Common myeloid progenitor, CD34-positive (primary cell): ENCODE data around the gene BTD.

Source experiments
- CTCF ChIA-PET: fragments of 350-600 bp; sonication (Branson Sonifier 250); formaldehyde crosslinking; loops from one replicate; lab custom pipeline; 2021; ENCODE audit warnings: antibody characterized with exemption; lab: Charles Lee
- POLR2A ChIA-PET: fragments of 350-600 bp; sonication (Branson Sonifier 250); formaldehyde crosslinking; loops from one replicate; lab custom pipeline; 2021; ENCODE audit warnings: antibody characterized with exemption; lab: Charles Lee
- DNase-seq, 3 donors: peaks; one replicate each; pipeline versions ENCODE4 v3.0.0 to v3.0.0-alpha.2; 2013
- H3K27ac ChIP-seq, 2 experiments: 1 replicate in 1 of 2; 2 replicates in 1 of 2; pipeline ENCODE4 v1.7.0; 2013; ENCODE audit warnings: inconsistent platforms in 2 of 2, low read length in 2 of 2, mild to moderate bottlenecking in 2 of 2, low read depth in 1 of 2, moderate library complexity in 1 of 2; ENCODE audit not compliant: severe bottlenecking in 2 of 2, insufficient read depth in 1 of 2, poor library complexity in 1 of 2
- H3K27me3 ChIP-seq, 5 experiments: replicated peaks in 2 of 5; 1 replicate in 3 of 5; 2 replicates in 2 of 5; pipeline versions ENCODE4 v1.6.1 to v1.7.0; 2013; ENCODE audit warnings: low read length in 4 of 5, mild to moderate bottlenecking in 2 of 5, moderate library complexity in 2 of 5, inconsistent platforms in 1 of 5; ENCODE audit not compliant: insufficient read depth in 5 of 5, control insufficient read depth in 4 of 5
- H3K36me3 ChIP-seq, 4 experiments: 1 replicate in 2 of 4; 2 replicates in 2 of 4; pipeline versions ENCODE4 v1.6.1 to v1.7.0; 2013; ENCODE audit warnings: low read length in 3 of 4, control low read depth in 1 of 4, mild to moderate bottlenecking in 1 of 4; ENCODE audit not compliant: control insufficient read depth in 4 of 4, insufficient read depth in 4 of 4
- H3K4me1 ChIP-seq, 4 experiments: 1 replicate in 3 of 4; 2 replicates in 1 of 4; pipeline versions ENCODE4 v1.6.1 to v1.7.1; 2013; ENCODE audit warnings: low read length in 3 of 4, mild to moderate bottlenecking in 3 of 4, control low read depth in 1 of 4, inconsistent platforms in 1 of 4, moderate library complexity in 1 of 4; ENCODE audit not compliant: control insufficient read depth in 4 of 4, insufficient read depth in 4 of 4; ENCODE audit errors: control extremely low read depth in 1 of 4
- H3K4me3 ChIP-seq, 7 experiments: 1 replicate in 4 of 7; 2 replicates in 3 of 7; pipeline versions ENCODE4 v1.5.1 to v1.7.0; 2013; ENCODE audit warnings: mild to moderate bottlenecking in 7 of 7, low read length in 6 of 7, moderate library complexity in 6 of 7, inconsistent platforms in 2 of 7, low read depth in 2 of 7, control low read depth in 1 of 7; ENCODE audit not compliant: insufficient read depth in 4 of 7, control insufficient read depth in 1 of 7; ENCODE audit errors: extremely low read depth in 1 of 7
- H3K9me3 ChIP-seq, 5 experiments: 1 replicate in 4 of 5; 2 replicates in 1 of 5; pipeline versions ENCODE4 v1.6.1 to v1.7.1; 2013; ENCODE audit warnings: low read length in 4 of 5, mild to moderate bottlenecking in 2 of 5, inconsistent platforms in 1 of 5, low read depth in 1 of 5, moderate library complexity in 1 of 5; ENCODE audit not compliant: control insufficient read depth in 4 of 5, insufficient read depth in 2 of 5; ENCODE audit errors: control extremely low read depth in 1 of 5
- WGBS: methylation state at CpG from one replicate; pipeline ENCODE4 v1.1.5; 2013; ENCODE audit not compliant: insufficient coverage; 5-methylcytosine and 5-hydroxymethylcytosine counted together

Gene BTD

DNA sequence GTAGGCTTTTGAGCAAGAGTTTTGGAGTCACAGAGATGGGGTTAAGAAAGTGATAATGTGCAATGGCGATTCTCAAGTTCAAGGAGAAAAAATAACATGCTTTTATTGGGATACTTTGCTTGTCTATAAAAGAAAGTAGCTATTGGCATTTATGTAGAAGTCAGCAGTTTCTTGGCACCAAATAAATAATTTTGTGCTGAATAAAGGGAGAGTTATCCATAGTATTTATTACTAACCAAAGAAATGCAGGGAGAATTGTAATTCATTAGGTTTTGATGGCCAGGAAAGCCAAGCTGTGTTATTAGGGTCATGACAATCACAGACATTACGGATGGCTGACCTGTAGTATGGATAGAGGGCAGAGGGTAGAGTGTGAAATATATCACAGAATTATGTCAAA lies 33.1 kb downstream of the BTD start:
- Histone ChIP-seq H3K4me3 (no peak overlapping the region), H3K9me3 (no peaks in the 10 kb centered on the region), H3K36me3 (peaks cover 0 to 4% (median 0%) of the 10 kb centered on the region in 4 experiments), H3K4me1 (peaks cover 2 to 22% (median 11%) of the 10 kb centered on the region in 4 experiments), H3K27ac (no peak overlapping the region), H3K27me3 (no peaks in the 10 kb centered on the region)
- DNase-seq: no peak
- 100% methylated on average over 1 of the region's 2 CpGs for WGBS
- POLR2A ChIA-PET: interaction anchor here (0.7 kb wide), 1 partner anchor 671 kb away, joined by 3 read pairs; no protein-coding TSS in a partner anchor
- CTCF ChIA-PET: interaction anchor here (0.7 kb wide), 1 partner anchor 23 kb away, joined by 5 read pairs; no protein-coding TSS in a partner anchor

DNA sequence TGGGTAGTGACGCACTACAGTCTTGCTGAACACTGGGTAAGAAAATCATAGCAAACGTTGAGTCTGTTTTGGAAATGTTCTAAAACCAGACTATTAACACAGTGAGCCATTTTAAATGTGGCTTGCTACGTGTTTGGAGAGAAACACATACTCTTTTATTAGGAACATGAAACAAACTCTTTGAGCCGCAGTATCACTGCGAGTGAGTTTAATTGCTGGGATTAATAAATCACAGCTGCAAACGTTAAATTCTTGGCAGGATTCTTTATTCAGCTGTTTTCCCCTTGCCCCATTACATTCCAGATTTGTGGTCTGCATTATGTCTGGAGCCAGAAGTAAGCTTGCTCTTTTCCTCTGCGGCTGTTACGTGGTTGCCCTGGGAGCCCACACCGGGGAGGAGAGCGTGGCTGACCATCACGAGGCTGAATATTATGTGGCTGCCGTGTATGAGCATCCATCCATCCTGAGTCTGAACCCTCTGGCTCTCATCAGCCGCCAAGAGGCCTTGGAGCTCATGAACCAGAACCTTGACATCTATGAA lies 33.6 kb downstream of the BTD start:
- Histone ChIP-seq H3K27me3 (no peaks in the 10 kb centered on the region), H3K27ac (no peak overlapping the region), H3K36me3 (peaks cover 0 to 4% (median 0%) of the 10 kb centered on the region in 4 experiments), H3K4me3 (no peak overlapping the region), H3K9me3 (no peaks in the 10 kb centered on the region), H3K4me1 (peaks cover 2 to 22% (median 11%) of the 10 kb centered on the region in 4 experiments)
- CTCF ChIA-PET: interaction anchor here (1.2 kb wide), 1 partner anchor 9 kb away, joined by 4 read pairs; no protein-coding TSS in a partner anchor
- DNase-seq: no peak
- POLR2A ChIA-PET: no interaction called here
- 91% methylated on average over 13 of the region's 13 CpGs for WGBS

DNA sequence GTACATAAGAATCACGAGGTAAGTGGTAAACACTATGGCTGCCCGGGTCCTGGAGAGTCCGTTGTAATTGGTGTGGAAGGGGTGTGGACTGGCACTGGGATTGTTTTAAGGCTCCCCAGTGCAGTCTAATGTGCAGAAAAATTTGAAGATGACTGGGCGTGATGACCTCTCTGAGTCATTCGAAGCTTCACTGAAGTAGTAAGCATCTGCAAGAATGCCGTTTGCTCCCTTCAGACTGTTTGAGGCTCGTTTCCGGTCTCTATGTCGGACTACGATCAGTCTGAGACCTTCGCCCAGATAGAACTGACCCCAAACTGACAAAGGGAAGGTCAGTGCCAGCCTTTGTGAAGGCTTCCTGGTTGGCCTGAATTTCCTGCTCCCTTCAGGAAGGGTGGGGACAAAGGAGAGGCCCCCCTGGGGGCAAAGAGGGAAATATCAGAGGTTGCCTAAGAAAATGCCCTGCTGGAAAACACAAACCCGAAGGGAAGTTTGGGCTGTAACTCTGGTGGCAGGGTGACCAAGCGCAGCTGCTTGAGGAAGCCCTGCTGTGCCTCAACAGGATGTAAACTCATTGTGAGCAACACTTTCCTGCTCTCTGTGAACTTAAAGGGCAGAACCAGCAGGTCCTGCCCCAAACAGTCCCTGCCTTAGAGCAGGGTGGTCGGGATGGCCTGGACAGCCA lies 34.6 kb downstream of the BTD start:
- POLR2A ChIA-PET: no interaction called here
- H3K9me3 ChIP-seq: no peaks in the 10 kb centered on the region
- H3K4me1 ChIP-seq: peaks cover 1 to 14% (median 7%) of the 10 kb centered on the region in 4 experiments
- CTCF ChIA-PET: interaction anchor here (1.2 to 1.8 kb wide), 2 partner anchors 10 to 13 kb away, joined by 4 to 6 read pairs; no protein-coding TSS in a partner anchor
- 88% methylated on average over 11 of the region's 14 CpGs for whole genome bisulfite sequencing
- peaks cover 0 to 4% (median 0%) of the 10 kb centered on the region in 4 experiments for H3K36me3 ChIP-seq
- no peak overlapping the region for H3K27ac ChIP-seq
- peak in 2 of 3 donors; percentile 52 to 56 for DNase-seq
- H3K27me3 ChIP-seq: no peaks in the 10 kb centered on the region
- H3K4me3 ChIP-seq: peak overlapping the region in 1 of 7 experiments; percentile 21

DNA sequence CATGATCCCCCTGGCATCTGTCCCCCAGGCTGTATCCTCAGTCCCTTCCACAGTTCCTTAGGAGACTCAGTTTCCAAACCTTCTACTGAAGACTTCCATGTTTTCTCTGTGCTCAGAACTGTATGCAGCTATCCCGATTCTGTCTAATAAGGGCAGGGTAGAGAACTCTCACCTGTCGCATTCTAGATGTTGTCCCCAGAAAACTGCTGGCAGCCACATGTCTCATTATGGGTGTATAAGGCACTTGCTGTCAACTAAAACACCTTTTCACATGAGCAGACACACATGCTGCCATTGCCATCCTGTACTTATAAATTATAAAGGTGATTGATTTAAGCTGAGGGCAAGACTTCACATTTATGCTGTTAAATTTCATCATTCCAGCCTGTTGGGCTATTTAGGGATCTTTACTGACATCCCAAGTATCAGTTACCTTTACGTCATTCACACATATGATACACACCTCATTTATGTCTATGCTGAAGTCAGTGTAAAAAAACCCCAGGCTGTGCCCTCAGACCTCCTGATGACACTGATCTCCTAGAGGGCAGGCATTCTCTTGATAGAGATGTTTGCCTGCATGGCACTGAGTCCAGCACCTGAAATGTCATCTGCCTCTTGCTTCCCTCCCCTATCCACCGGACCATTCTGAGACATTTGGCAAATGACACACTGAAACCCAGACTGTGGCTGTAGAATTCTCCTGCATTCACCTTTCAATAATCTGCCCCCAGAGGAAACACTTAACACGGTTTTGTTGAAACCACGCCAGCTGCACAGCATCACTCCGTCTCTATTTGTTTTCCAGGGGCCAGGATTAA lies 35.8 kb downstream of the BTD start:
- Histone ChIP-seq H3K36me3 (peaks cover 0 to 4% (median 1%) of the 10 kb centered on the region in 4 experiments), H3K27ac (no peak overlapping the region), H3K9me3 (no peaks in the 10 kb centered on the region), H3K4me3 (no peak overlapping the region), H3K27me3 (no peaks in the 10 kb centered on the region), H3K4me1 (peaks cover 1 to 14% (median 7%) of the 10 kb centered on the region in 4 experiments)
- ChIA-PET CTCF (interaction anchor here (1.0 to 1.8 kb wide), 2 partner anchors 12 to 30 kb away, joined by 3 to 6 read pairs; no protein-coding TSS in a partner anchor), POLR2A (no interaction called here)
- no peak for DNase-seq
- WGBS: 83% methylated on average over 4 of the region's 7 CpGs

DNA sequence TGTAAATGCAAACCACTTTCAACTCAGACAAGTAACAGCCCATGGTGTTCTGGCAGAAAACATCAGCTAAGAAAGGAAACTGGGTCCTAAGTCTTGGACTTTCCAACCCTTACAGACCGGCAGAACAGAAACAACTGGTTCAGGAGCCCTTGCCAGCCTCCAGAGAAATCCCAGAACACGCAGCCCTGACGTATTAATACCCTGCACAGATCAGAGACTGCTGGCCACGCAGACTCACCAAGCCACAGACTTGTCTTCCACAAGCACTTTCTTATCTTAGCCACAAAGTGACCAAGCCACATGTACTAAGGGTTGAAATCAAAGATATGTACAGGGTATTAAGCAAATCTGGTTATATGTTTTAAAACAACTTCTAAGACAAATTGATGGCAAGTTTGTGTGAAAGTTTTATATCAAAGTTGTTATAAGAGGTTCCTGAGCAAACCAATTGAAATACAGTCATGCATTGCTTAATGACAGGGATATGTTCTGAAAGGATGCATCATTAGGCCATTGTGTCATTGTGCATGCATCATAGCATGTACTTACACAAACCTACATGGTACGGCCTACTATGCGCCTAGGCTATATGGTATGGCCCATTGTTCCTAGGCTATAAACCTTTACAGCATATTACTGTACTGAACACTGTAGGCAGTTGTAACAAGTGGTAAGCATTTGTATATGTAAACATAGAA lies 36.8 kb downstream of the BTD start:
- Histone ChIP-seq H3K27ac (no peak overlapping the region), H3K9me3 (no peaks in the 10 kb centered on the region), H3K36me3 (peaks cover 0 to 4% (median 1%) of the 10 kb centered on the region in 4 experiments), H3K4me3 (no peak overlapping the region), H3K4me1 (peaks cover 1 to 14% (median 7%) of the 10 kb centered on the region in 4 experiments), H3K27me3 (no peaks in the 10 kb centered on the region)
- POLR2A ChIA-PET: no interaction called here
- CTCF ChIA-PET: interaction anchor here (1.8 kb wide), 1 partner anchor 11 kb away, joined by 6 read pairs; no protein-coding TSS in a partner anchor
- no peak for DNase-seq
- WGBS: 94% methylated on average over 3 of the region's 6 CpGs

DNA sequence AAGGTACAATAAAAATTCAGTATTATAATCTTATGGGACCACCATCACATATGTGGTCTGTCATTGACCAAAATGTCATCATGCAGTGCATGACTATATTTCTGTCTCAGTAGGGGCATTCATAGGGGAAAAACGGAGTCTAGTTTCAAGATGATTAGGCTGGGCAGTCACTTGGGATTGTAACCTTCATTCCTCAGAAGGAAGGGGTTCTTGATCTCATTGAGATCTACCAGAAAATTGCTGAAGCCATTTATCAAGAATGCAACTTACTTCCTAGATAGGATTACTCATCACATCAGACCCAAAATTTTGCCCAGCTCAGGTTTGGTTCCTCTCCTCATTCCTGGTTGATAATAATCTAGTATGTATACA lies 37.3 kb downstream of the BTD start:
- Histone ChIP-seq H3K36me3 (peaks cover 0 to 4% (median 1%) of the 10 kb centered on the region in 4 experiments), H3K4me1 (peaks cover 1 to 14% (median 7%) of the 10 kb centered on the region in 4 experiments), H3K27me3 (no peaks in the 10 kb centered on the region), H3K9me3 (no peaks in the 10 kb centered on the region), H3K27ac (no peak overlapping the region), H3K4me3 (no peak overlapping the region)
- ChIA-PET POLR2A (no interaction called here), CTCF (no interaction called here)
- no peak for DNase-seq
- WGBS: no CpG with 5 or more reads among the region's 1 CpG
